Mesendoderm (in vitro differentiated cells): ENCODE results near the gene EXT2.

Source experiments
- DNase-seq: peaks from one replicate; pipeline ENCODE4 v3.0.0; 2013
- H2AK5ac ChIP-seq: 2 replicates; pipeline ENCODE4 v1.6.1; 2013; ENCODE audit warnings: low read length, inconsistent platforms
- H2BK120ac ChIP-seq: 2 replicates; pipeline ENCODE4 v1.6.1; 2013; ENCODE audit warnings: low read depth, mild to moderate bottlenecking, low read length, moderate library complexity, mixed read lengths
- H2BK15ac ChIP-seq: replicated peaks from 2 replicates; pipeline ENCODE4 v1.6.1; 2013; ENCODE audit warnings: low read depth, mild to moderate bottlenecking, moderate library complexity
- H2BK5ac ChIP-seq: 2 replicates; pipeline ENCODE4 v1.6.1; 2013; ENCODE audit warnings: low read length, inconsistent platforms
- H3K18ac ChIP-seq: 2 replicates; pipeline ENCODE4 v1.6.1; 2013; ENCODE audit warnings: mild to moderate bottlenecking, low read length, mixed read lengths
- H3K23ac ChIP-seq: one replicate; pipeline ENCODE4 v1.6.1; 2013; ENCODE audit warnings: low read length
- H3K27ac ChIP-seq: 2 replicates; pipeline ENCODE4 v1.5.1; 2013; ENCODE audit warnings: low read depth, mild to moderate bottlenecking, inconsistent platforms, low read length, moderate library complexity
- H3K27me3 ChIP-seq: 2 replicates; pipeline ENCODE4 v1.6.1; 2013; ENCODE audit warnings: low read length, control low read depth, mild to moderate bottlenecking, inconsistent platforms; ENCODE audit not compliant: insufficient read depth, poor library complexity
- H3K36me3 ChIP-seq: 2 replicates; pipeline ENCODE4 v1.6.1; 2013; ENCODE audit warnings: low read length, inconsistent platforms; ENCODE audit not compliant: control insufficient read depth, insufficient read depth
- H3K4ac ChIP-seq: one replicate; pipeline ENCODE4 v1.6.1; 2013; ENCODE audit warnings: low read depth, mild to moderate bottlenecking, low read length, moderate library complexity
- H3K4me1 ChIP-seq: 2 replicates; pipeline ENCODE4 v1.6.1; 2013; ENCODE audit warnings: low read depth, low read length, inconsistent platforms; ENCODE audit not compliant: control insufficient read depth
- H3K4me2 ChIP-seq: 2 replicates; pipeline ENCODE4 v1.6.1; 2013; ENCODE audit warnings: low read length
- H3K4me3 ChIP-seq: 2 replicates; pipeline ENCODE4 v1.5.1; 2013; ENCODE audit warnings: mild to moderate bottlenecking, low read length
- H3K56ac ChIP-seq: one replicate; pipeline ENCODE4 v1.6.1; 2013; ENCODE audit warnings: low read length
- H3K79me1 ChIP-seq: 2 replicates; pipeline ENCODE4 v1.6.1; 2013; ENCODE audit warnings: low read length, inconsistent platforms
- H3K79me2 ChIP-seq: 2 replicates; pipeline ENCODE4 v1.6.1; 2013; ENCODE audit warnings: mild to moderate bottlenecking, low read length; ENCODE audit not compliant: control insufficient read depth, insufficient read depth
- H3K9ac ChIP-seq: 2 replicates; pipeline ENCODE4 v1.6.1; 2013; ENCODE audit warnings: low read length, inconsistent platforms
- H4K5ac ChIP-seq: one replicate; pipeline ENCODE4 v1.6.1; 2013; ENCODE audit warnings: low read length
- H4K8ac ChIP-seq: one replicate; pipeline ENCODE4 v1.6.1; 2013; ENCODE audit warnings: low read depth, mild to moderate bottlenecking, control low read depth, low read length, moderate library complexity
- WGBS: extraction: QIAGEN DNeasy Blood & Tissue Kit; methylation state at CpG from one replicate; pipeline ENCODE4 v1.1.7; 2013; ENCODE audit warnings: low lambda C conversion rate, missing lambda C conversion rate; ENCODE audit not compliant: insufficient coverage; ENCODE audit errors: extremely low coverage; 5-methylcytosine and 5-hydroxymethylcytosine counted together

Gene EXT2

DNA sequence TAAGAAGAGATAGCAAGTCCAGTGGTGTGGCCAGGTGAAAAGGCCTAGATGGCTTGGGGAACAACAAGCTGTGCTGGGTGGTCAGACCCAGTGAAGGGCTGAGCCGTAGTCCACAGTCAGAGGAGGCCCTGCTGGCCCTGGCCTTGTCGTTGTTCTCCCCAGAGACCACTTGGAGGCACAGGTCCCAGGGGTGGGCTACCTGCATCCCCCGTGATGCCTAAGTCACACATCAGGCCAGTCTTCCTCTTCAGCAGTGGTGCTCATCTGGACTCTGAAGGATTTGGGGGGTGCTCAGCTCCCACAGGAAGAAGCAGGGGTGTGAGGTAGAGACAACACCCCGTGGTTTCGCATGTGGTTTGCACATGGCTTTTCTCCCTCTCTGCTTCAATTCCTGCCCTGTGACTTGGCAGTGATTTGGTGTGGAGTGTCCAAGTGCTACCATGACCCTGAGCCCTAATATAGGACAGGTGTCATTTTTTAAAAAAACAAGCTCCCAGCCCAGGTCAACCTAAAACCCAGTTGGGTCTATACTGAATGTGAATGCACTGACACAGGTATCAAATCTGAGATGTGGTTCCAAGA, 163.5 kb downstream of the EXT2 start:
- no CpG with 5 or more reads among the region's 5 CpGs for WGBS
- H2BK5ac ChIP-seq: no peak overlapping the region
- no peak for DNase-seq

GRCh38 chr11:44260081-44260480, 164.6 kb downstream of the EXT2 start:
- Histone ChIP-seq H3K79me1 (no peaks in the 10 kb centered on the region), H3K4me1 (no peaks in the 10 kb centered on the region), H2BK5ac (no peak overlapping the region), H3K56ac (no peak overlapping the region), H3K27ac (no peak overlapping the region), H2BK120ac (no peak overlapping the region), H3K4me2 (no peak overlapping the region), H2BK15ac (no peak overlapping the region), H3K4me3 (no peak overlapping the region), H3K18ac (no peak overlapping the region), H3K4ac (no peak overlapping the region), H4K8ac (no peak overlapping the region), H3K27me3 (no peaks in the 10 kb centered on the region), H4K5ac (no peak overlapping the region), H3K79me2 (no peaks in the 10 kb centered on the region), H3K9ac (no peak overlapping the region), H3K36me3 (no peaks in the 10 kb centered on the region), H3K23ac (no peak overlapping the region), H2AK5ac (no peak overlapping the region)
- WGBS: no CpG with 5 or more reads among the region's 4 CpGs
- no peak for DNase-seq

More for the DNA sequence above, 163.5 kb downstream of the EXT2 start:
- no peak overlapping the region for H3K4ac ChIP-seq
- no peak overlapping the region for H4K5ac ChIP-seq
- no peak overlapping the region for H3K56ac ChIP-seq
- H3K18ac ChIP-seq: no peak overlapping the region
- no peaks in the 10 kb centered on the region for H3K79me2 ChIP-seq
- no peak overlapping the region for H3K4me2 ChIP-seq
- H3K9ac ChIP-seq: no peak overlapping the region
- no peak overlapping the region for H3K27ac ChIP-seq
- no peak overlapping the region for H3K4me3 ChIP-seq
- no peak overlapping the region for H3K23ac ChIP-seq
- no peaks in the 10 kb centered on the region for H3K79me1 ChIP-seq
- H3K4me1 ChIP-seq: no peaks in the 10 kb centered on the region
- H4K8ac ChIP-seq: no peak overlapping the region
- no peaks in the 10 kb centered on the region for H3K27me3 ChIP-seq
- H3K36me3 ChIP-seq: no peaks in the 10 kb centered on the region
- H2BK15ac ChIP-seq: no peak overlapping the region
- no peak overlapping the region for H2BK120ac ChIP-seq
- H2AK5ac ChIP-seq: no peak overlapping the region

DNA sequence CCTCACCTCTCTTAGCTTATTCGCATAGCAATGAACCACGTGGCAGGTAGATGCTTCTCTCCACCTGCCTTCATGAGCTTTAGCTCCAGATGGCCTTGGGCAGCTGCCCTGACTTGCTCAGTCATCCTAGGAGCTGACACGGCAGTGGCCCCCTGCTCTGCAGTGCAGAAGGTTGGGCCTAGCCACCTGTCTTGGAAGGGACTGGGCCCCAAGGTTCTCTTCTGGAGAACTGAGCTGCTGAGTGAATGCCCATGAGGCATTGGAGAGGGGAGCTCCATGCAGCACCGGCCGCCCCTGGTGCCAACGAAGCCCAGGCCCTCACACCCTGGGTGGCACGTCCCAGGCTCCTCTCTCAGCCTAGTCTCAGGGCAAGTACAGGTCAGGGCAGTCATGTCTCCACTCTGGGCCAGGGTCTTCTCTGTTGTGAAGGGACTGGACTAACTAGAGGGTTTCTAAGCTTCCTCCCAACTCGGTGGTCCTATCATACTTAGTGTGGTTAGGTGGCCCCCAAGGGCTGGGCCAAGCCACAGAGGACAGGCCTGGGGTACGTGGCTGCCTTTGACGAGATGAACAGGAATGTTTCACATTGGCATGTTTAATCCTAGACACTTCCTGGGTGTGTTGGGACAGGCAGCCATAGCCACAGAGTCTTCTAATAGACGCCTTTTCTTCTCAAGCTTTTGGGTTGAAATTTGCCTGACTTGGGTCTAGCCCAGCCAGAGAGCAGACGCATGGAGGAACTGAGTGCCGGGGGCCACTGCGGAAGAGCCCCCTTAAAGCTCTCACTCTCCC, 166.5 kb downstream of the EXT2 start:
- H2BK15ac ChIP-seq: no peak overlapping the region
- H4K5ac ChIP-seq: no peak overlapping the region

GRCh38 chr11:44263738-44264437, 168.4 kb downstream of the EXT2 start:
- Histone ChIP-seq H4K8ac (no peak overlapping the region), H3K36me3 (no peaks in the 10 kb centered on the region), H3K79me1 (no peaks in the 10 kb centered on the region), H2AK5ac (no peak overlapping the region), H3K4me1 (no peaks in the 10 kb centered on the region), H2BK5ac (no peak overlapping the region), H3K56ac (no peak overlapping the region), H2BK120ac (no peak overlapping the region), H3K79me2 (no peaks in the 10 kb centered on the region), H2BK15ac (no peak overlapping the region), H4K5ac (no peak overlapping the region), H3K18ac (no peak overlapping the region), H3K4ac (no peak overlapping the region), H3K4me2 (no peak overlapping the region), H3K27ac (no peak overlapping the region), H3K27me3 (no peaks in the 10 kb centered on the region), H3K23ac (no peak overlapping the region), H3K9ac (no peak overlapping the region), H3K4me3 (no peak overlapping the region)
- WGBS: no CpG with 5 or more reads among the region's 20 CpGs
- no peak for DNase-seq

More for the DNA sequence above, 166.5 kb downstream of the EXT2 start:
- H3K36me3 ChIP-seq: no peaks in the 10 kb centered on the region
- no peak overlapping the region for H3K23ac ChIP-seq
- H3K4me2 ChIP-seq: no peak overlapping the region
- no peak overlapping the region for H3K18ac ChIP-seq
- no peak overlapping the region for H3K4ac ChIP-seq
- H2BK5ac ChIP-seq: no peak overlapping the region
- no peak overlapping the region for H2BK120ac ChIP-seq
- H3K9ac ChIP-seq: no peak overlapping the region
- no peak for DNase-seq
- no peaks in the 10 kb centered on the region for H3K4me1 ChIP-seq
- H3K27me3 ChIP-seq: no peaks in the 10 kb centered on the region
- no peak overlapping the region for H4K8ac ChIP-seq
- no peak overlapping the region for H2AK5ac ChIP-seq
- H3K79me1 ChIP-seq: no peaks in the 10 kb centered on the region
- no peak overlapping the region for H3K56ac ChIP-seq
- H3K27ac ChIP-seq: no peak overlapping the region
- no peaks in the 10 kb centered on the region for H3K79me2 ChIP-seq
- H3K4me3 ChIP-seq: no peak overlapping the region
- no CpG with 5 or more reads among the region's 14 CpGs for WGBS

GRCh38 chr11:44264438-44264749, 168.9 kb downstream of the EXT2 start:
- Histone ChIP-seq H3K79me2 (no peaks in the 10 kb centered on the region), H4K5ac (no peak overlapping the region), H3K18ac (no peak overlapping the region), H3K4me3 (no peak overlapping the region), H3K23ac (no peak overlapping the region), H4K8ac (no peak overlapping the region), H3K4me1 (no peaks in the 10 kb centered on the region), H2BK15ac (no peak overlapping the region), H3K4ac (no peak overlapping the region), H3K56ac (no peak overlapping the region), H2BK120ac (no peak overlapping the region), H3K27me3 (no peaks in the 10 kb centered on the region), H3K4me2 (no peak overlapping the region), H2AK5ac (no peak overlapping the region), H3K27ac (no peak overlapping the region), H2BK5ac (no peak overlapping the region), H3K79me1 (no peaks in the 10 kb centered on the region), H3K9ac (no peak overlapping the region), H3K36me3 (no peaks in the 10 kb centered on the region)
- DNase-seq: no peak
- WGBS: no CpG with 5 or more reads among the region's 8 CpGs
